Stimulated activated CD4-positive, alpha-beta T cell treated with anti-CD3 and anti-CD28 coated beads, Interleukin-12 subunit alpha, Interleukin-12 subunit beta, amount 100 ng/mL, for 24 hours (primary cell): ENCODE data around the gene CCDC15.
"Not testable (repeated sequence)": the region's sequence is repeated elsewhere in the genome, so short reads cannot be mapped to it uniquely, and the experiment has no call there.

ENCODE experiments used
- DNase-seq, 2 experiments: peaks; one replicate each; pipeline ENCODE4 v3.0.0-alpha.2; 2020; ENCODE audit warnings: low read depth in 2 of 2

The CCDC15 gene

DNA sequence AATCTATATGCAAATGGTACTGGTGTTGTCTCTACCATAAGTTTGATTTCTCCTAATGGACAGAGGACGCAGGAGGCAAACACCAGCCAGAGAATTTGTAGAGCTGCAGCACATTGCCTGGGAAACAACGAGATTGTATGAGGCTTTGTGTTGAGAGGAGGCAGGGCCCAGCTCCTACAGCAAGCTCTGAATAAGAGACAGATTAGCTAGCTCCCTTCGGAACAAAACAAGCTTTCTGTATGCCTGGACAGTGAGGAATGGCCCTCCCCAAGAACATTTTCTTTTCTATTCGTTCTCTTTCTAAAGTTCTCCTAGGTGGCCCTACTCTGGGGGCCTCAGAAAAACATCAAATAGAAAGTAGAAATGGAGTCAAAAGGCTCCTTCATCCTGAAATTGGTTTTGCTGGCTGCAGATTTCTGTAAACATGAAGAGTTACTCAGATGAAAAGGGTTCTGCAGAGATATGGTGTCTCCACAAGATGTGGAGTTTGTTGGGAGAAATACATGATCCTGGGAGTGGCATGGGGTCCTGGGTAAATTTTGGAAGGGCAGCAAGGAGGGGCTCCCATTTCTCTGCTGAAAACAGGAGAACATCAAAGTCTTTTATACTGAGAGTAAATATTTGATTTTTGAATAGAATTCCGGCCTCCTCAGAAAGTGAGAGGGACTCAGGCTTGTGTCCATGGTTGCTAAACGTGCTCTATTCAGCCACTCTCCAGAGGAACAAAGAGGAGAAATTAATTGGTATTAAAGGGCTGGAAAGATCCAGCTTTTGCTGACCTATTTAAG is 11.3 kb upstream of the CCDC15 start:
- DNase-seq, result no peak

DNA sequence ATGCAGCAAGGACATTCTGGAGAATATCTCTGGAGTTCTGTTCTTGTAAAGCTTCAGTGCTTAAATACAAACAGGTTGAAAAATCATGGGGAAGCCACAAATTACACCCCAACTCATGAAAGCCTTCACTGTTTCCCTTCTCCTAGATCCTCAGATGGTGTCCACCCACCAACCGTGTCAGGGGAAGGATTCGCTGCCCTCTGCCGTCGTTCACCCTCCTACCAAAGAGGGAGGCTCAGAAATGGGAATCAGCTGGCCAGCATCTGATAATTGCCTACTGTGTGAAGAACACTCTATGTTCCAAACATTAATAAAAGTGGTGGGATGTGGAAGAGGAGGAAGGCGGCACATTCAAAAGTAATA is 10.8 kb upstream of the CCDC15 start:
- no peak for DNase-seq

DNA sequence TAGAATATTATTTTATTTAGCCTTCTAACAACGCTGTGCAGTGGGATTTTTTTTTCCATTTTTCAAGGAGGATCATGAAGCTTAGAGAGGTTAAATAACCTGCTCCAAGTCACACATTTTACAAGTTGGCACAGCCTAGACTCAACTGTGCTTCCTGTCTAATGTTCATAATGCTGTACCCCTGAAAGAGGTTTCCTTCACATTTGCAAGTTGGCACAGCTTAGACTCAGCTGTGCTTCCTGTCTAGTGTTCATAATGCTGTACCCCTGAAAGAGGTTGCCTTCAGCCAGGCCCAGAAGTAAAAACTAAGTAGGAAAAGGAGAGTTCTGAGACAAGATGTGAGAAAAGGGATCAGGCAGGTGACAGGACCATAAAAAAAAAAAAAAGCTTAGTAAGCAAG is 10.3 kb upstream of the CCDC15 start:
- no peak for DNase-seq

DNA sequence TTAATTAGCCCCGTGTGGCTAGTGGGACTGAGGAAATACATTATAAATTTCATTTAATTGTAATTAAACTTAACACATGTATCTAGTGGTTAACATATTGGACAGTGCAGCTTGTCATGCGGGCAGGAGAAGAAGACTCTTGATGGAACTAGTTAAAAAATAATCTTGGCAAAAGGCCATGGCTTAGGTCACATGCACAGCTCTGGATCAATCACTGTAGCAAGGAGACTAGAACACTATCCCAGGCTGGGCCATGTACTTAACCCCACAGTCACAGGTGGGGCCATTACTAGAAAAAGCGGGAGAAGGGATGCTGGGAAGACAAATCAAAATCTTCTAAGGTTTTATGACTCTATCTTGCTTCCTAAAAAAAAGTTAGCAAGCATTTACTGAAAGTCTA is 9.4 kb upstream of the CCDC15 start:
- no peak for DNase-seq

DNA sequence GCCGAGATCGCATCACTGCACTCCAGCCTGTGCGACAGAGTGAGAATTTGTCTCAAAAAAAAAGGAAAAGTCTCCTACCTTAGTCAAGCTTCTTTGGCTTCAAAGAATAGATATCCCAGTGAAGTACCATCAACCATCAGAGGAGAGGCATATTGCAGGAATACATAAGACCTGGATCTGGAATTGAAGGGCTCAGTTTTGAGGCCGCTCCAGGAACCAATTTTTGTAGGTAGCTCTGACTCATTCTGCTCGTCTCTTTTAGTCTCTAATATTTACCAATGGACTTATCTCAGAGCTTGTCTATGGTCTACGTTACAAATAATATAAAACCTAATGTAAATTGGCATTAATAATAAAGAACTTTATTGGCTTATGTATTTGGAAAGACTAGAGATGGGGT is 8.2 kb upstream of the CCDC15 start:
- no peak for DNase-seq

DNA sequence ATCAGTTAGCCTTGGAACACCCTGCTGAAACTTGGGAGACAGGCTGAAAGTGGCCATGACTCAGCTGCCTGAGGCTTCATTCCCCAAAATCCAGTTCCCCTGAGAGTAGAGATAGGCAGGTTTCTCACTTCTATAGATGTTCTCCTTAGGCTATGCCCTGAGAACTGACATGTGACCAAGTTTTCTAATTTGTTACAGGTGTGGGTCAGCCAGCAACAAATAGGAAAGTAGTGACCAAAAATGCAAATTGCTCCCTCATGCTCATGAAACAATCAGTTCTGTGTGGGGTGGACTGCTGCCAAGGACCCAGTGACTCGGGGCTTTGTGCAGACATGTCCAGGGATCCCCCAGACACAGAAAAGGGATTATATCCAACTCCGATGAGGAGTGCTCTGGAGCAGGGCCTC is 7.3 kb upstream of the CCDC15 start:
- no peak for DNase-seq

DNA sequence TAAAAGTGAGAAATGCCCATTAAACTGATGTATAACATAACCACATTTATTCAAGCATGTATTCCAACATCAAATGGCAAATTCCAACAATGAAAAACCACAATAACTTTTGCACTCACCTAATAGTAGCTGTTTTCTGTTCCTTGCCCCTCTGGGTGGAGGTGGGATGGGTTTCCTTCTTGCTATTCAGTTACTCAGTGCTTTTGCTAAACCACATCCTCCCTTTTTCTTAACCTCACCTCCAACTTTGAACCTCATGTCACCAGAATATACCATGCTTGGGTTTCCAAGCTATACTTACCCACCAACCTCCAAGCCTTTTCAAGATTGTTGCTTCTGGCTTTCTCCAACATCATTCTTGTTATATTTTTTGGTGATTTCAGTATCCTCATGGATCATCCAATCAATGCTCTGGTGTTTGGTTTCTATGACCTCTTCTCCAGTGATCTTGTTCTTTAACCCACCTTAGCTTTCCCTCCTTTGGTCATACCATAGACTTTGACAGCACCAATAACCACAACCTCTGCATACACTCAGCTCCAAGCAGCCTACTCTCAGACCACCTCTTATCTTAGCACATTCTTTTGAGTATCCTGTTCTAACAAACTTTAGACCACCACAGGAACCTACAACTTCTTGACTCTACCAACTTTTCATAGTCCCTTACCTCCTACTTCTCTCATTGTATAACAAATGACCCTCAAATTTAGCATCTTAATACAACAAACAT is 3.2 kb upstream of the CCDC15 start:
- DNase-seq, result no peak

DNA sequence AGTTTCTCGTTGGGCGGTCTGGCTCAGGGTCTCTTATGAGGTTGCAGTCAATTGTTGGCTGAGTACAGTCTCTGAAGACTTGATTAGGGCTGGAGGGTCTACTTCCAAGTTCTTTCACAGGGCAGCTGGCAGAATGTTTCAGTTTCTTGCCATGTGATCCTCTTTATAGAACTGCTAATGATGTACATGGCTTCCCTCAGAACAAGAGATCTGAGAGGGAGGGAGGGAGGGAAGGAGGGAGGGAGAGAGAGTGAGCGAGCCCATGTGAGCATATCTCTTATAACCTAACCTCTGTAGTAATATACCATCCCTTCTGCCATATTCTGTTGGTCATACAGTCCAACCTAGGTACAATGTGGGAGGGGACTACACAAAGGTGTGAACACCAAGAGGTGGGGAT is 2.7 kb upstream of the CCDC15 start:
- no peak for DNase-seq

DNA sequence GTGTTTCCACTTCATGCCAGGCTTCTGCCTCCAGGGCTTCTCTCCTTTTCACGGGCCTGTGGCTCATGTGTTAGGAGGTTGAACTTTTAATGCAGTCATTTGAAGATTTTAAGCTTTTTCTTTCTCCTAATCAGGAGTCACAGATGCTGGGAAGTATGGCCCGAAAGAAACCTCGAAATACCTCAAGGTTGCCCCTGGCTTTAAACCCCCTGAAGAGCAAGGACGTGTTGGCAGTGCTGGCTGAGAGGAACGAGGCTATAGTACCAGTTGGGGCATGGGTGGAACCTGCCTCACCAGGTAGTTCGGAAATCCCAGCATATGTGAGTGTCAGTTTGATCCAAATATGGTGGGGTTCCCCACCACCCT is 571 bp downstream of the CCDC15 start:
- no peak for DNase-seq

DNA sequence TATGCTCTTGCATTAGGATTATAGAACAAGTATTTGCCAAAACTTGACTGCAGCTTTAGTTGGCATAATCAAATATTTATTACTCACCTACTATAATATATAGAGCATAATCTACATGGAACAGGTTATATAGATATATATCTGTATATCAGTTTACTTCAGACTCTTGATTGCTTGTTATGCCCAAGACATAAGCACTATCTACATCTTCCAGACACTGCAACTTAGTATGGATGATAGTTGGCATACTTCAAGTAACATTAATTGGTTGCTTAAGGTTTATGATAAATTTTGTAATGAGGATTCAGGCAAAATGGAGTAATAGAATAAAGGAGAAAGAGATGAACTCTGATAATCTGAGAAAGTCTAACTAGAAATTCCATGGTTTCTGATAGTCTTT is 1.0 kb downstream of the CCDC15 start:
- DNase-seq, result no peak

DNA sequence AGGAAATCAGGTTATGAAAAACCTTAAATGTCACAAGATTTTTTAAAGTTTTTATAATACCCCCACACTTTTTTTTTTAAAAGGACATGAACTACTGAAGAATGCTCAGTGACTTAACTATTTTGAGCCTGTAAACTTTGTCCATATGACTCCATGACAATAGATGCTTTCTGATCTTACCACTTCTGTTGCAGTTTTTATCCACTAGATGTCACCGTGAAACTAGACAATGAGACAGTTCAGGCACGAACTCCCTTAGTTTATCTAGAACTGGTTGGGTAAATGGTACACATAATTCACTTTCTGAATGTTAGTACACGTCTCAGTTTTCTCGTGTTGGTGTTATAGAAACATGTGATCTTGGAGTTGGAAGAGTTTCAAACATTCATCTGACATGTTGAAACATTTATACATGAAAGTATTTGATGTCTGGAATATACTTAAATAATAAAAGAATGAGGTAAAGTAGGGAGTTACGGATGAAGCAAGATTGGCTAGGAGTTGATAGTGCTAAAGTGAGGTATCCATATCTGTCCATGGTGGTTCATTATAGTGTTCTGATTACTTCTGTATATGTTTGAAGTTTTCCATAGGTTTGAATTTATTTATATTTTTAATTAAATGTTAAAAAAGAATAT is 8.1 kb downstream of the CCDC15 start:
- DNase-seq, result no peak

DNA sequence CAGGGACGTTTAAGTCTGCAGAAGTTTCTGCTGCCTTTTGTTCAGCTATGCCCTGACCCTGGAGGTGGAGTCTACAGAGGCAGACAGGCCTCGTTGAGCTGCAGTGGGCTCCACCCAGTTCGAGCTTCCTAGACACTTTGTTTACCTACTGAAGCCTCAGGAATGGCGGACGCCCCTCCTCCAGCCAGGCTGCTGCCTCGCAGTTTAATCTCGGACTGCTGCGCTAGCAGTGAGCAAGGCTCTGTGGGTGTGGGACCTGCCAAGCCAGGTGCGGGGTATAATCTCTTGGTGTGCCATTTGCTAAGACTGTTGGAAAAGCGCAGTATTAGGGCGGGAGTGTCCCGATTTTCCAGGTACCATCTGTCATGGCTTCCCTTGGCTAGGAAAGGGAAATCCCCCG is 14.2 kb downstream of the CCDC15 start:
- DNase-seq, result not testable (repeated sequence)

DNA sequence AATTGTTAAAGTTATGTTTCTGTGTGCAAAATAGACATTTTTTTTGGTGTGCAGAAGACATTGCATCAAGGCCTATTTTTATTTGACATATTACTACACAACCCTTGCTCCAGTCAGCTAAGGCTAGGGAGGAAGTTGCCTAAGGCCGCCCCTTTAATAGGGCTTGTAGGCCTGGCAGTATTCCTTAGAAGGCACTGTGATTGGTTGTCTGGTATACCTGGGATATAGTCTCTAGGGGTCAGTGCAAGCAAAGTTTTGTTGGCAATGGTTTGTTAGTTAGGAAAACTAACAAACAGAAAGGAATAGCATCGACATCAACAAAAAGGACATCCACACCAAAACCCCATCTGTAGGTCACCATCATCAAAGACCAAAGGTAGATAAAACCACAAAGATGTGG is 16.9 kb downstream of the CCDC15 start:
- no peak for DNase-seq

DNA sequence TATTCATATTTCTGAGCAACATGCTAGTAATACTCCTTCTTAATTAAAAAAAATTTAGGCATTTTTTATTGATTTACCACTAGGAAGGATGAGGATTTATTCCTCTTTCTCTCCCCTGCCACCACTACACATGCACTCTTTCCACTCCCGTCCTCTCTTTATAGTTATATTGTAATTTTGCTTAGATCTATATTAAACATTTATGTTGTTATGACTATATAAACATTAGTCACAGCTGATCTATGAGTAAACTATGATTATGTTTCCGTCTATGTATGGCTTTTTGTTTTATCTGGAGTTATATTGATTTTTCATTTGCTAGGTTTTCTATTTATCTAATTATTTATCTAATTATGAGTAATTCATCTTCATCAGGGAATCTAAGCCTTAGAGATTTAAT is 17.8 kb downstream of the CCDC15 start:
- DNase-seq, result no peak

DNA sequence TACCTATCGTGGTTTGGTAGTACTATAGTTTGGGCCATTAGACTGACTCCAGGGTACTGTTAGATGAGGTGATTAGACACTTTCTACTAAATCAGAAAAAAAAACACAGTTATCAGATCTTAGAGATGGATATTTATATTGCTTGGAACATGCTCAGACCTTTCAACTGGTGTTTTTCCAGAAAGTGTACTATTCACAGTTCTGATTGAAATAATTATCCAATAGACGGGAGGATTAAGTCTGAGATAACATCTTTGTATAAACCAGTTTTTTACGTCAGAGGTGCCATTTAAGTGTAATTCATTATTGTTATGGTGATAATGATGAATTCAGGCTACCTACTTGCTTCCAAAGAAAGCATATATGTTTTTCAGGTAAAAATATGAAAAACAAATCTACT is 22.5 kb downstream of the CCDC15 start:
- no peak for DNase-seq

DNA sequence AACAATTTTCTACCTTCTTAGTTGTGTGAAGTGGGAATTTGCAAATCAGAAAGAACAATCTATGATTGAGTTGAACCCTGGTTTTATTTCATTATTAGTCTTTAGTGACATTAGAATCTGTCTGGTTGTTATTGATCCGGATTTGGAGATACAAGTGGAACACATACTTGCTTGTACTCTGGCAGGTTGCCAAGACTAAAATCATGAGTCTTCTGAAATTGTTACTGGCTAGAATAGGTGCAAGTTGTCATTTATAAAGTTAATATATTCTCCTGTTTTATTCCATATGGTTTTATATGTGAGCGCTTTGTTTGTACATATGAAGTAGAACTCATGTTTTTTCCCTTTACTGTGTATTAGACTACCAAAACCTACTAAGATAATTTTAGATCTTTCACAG is 23.0 kb downstream of the CCDC15 start:
- DNase-seq, result no peak

DNA sequence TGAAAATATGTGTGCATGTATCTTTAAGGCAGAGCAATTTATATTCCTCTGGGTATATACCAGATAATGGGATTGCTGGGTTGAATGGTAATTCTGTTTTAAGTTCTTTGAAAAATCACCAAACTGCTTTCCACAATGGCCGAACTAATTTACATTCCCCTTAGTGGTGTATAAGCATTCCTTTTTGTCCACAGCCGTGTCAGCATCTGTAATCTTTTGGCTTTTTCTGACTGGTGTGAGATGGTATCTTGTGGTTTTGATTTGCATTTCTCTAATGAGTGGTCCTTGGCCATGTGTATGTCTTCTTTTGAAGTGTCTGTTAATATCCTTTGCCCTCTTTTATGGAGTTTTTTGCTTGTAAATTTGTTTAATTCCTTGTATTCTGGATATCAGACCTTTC is 24.3 kb downstream of the CCDC15 start:
- no peak for DNase-seq

DNA sequence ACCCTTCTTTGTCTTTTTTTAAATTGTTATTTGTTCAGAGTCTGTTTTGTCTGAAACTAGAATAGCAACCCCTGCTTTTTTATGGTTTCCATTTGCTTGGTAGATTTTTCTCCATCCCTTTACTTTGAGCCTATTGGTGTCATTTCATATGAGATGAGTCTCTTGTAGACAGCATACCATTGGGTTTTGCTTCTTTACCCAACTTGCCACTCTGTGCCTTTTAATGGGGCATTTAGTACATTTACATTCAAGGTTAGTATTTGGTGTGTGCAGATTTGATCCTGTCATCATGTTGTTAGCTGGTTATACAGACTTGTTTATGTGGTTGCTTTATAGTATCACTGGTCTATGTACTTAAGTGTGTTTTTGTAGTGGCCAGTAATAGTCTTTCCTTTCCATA is 28.0 kb downstream of the CCDC15 start:
- no peak for DNase-seq

DNA sequence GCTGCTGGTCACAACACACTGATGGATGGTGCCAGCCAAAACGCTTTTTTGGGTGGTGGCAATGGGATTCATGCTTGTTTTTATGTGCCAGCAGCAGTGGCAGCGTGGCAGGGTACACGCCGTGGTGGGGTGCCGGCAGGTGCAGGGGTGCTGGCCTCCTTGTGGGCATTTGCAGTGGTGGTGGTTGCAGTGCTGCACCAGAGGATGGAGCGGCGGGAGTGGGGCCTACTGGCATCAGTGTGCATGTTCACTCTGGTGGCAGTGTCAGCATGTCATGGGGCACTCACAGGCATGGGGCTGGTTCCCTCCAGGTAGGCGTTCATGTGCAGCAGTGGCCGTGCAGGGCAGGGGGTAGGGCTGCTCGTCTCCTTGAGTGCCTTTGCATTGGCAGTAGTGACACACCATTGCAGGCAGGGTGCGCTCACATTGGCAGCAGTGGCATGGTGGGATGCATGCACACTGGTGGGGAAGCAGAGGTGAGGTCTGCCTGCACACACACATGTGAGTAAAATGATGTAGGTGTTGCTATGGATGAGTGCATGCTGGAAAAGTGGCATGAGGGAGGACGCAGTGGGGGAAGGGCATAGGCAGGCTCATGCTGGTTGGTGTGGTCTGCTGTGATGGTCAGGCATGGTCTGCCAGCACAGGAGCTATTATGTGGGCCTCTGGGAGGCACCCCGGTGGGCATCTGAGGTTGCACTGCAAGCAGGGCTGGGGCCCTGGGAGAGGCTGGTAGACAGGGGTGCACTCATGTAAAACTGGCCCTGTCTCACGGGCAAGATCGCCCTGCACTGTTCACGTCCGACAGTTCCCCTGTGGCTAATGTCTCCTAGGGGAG is 29.9 kb downstream of the CCDC15 start:
- DNase-seq, result no peak

DNA sequence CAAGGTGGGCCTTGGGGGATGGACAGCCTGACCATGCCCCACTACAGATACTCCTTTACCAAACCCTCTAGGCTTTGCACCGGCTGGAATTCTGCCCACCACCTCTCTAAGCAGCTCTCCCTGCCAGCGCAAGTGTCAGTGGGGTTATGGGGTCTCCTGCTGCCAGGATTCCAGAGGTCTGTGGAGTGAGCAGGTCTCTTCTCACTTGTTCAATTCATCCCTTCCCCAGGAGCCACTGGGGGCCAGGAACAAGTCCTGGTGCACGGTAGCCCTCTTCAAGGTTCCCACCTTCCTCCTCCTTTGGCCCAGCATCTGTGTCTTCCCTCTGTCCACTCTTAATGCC is 30.5 kb downstream of the CCDC15 start:
- DNase-seq, result no peak

DNA sequence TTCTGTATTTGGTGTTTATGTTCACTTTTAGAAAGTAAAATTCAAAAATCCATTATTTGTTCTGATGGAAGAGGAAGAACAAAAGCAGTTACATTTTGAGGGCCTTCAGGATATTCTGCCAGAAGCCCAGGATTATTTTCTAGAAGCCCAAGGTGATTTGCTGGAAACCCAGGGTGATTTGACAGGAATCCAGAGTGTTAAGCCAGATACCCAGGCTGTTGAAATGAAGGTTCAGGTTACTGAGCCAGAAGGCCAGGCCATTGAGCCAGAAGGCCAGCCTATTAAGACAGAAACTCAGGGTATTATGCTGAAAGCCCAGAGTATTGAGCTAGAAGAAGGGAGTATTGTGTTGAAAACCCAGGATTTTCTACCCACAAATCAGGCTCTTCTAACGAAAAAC is 33.1 kb downstream of the CCDC15 start:
- no peak for DNase-seq

DNA sequence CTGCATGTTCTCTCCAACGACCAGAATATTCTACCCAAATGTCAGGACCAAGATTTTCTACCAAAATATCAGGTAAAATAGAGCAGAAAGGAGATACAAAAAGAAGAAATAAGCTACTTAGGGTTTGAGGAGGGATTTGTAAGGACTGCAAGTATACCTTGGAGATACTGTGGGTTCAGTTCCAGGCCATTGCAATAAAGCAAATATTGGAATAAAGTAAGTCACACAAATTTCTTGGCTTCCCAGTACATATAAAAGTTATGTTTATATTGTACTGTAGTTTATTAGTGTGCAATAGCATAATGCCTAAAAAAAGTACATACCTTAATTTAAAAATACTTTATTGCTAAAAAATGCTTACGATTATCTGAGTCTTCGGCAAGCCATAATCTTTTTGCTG is 34.1 kb downstream of the CCDC15 start:
- DNase-seq, result no peak
